H1 (cell line): ENCODE data around the gene TAS2R1. TPM values are rescaled to one million over a fixed set of nuclear protein-coding genes. Genes with fewer than 3 reads are reported as not detected.

Experiments
- CTCF ChIA-PET: fragments of 300-600 bp; sonication (Branson Sonifier 250); formaldehyde crosslinking; loops from one replicate; lab custom pipeline; 2021; ENCODE audit not compliant: partially characterized antibody; lab: Charles Lee
- POLR2A ChIA-PET: fragments of 300-600 bp; sonication (Branson Sonifier 250); formaldehyde crosslinking; loops from one replicate; lab custom pipeline; 2021; ENCODE audit warnings: inconsistent platforms; ENCODE audit not compliant: partially characterized antibody; lab: Charles Lee
- DNase-seq, 2 experiments: peaks; one replicate each; pipeline versions ENCODE4 v3.0.0 to v3.0.0-alpha.2; 2010 to 2022; ENCODE audit warnings: low spot score in 2 of 2, low read depth in 1 of 2, mixed read lengths in 1 of 2
- FAIRE-seq: peaks from 2 replicates; lab custom pipeline; 2011; peaks lifted over from hg19 to GRCh38; lab: Jason Lieb, UNC
- H2AFZ ChIP-seq: 2 replicates; pipeline ENCODE4 v1.8.1; 2012; ENCODE audit warnings: low read length, inconsistent platforms
- H2AK5ac ChIP-seq: 2 replicates; pipeline ENCODE4 v1.6.1; 2013; ENCODE audit warnings: low read depth, low read length
- H2BK120ac ChIP-seq: replicated peaks from 2 replicates; pipeline ENCODE3; 2013; ENCODE audit warnings: low read depth, low read length, inconsistent platforms
- H2BK12ac ChIP-seq: 2 replicates; pipeline ENCODE4 v1.6.1; 2013; ENCODE audit warnings: low read depth, low read length
- H2BK15ac ChIP-seq: 2 replicates; pipeline ENCODE4 v1.6.1; 2013; ENCODE audit warnings: low read length
- H2BK20ac ChIP-seq: 2 replicates; pipeline ENCODE4 v1.6.1; 2013; ENCODE audit warnings: low read length
- H2BK5ac ChIP-seq: 2 replicates; pipeline ENCODE4 v1.6.1; 2013; ENCODE audit warnings: low read depth, low read length
- H3K14ac ChIP-seq: 2 replicates; pipeline ENCODE4 v1.6.1; 2013; ENCODE audit warnings: inconsistent platforms; ENCODE audit not compliant: insufficient read length
- H3K18ac ChIP-seq: 2 replicates; pipeline ENCODE4 v1.6.1; 2013; ENCODE audit warnings: low read length; ENCODE audit errors: extremely low read depth
- H3K23ac ChIP-seq: 2 replicates; pipeline ENCODE4 v1.6.1; 2013; ENCODE audit warnings: inconsistent platforms; ENCODE audit not compliant: insufficient read length
- H3K23me2 ChIP-seq: 2 replicates; pipeline ENCODE4 v1.6.1; 2013; ENCODE audit warnings: low read depth, low read length
- H3K27ac ChIP-seq: 2 replicates; pipeline ENCODE4 v1.6.1; 2011; ENCODE audit warnings: low read depth, low read length, inconsistent platforms
- H3K27me3 ChIP-seq, 4 experiments: replicated peaks in 1 of 4; 1 replicate in 1 of 4; 2 replicates in 3 of 4; pipeline versions ENCODE4 v1.6.1 to v1.8.1; 2011 to 2013; ENCODE audit warnings: low read length in 3 of 4, mild to moderate bottlenecking in 3 of 4, inconsistent platforms in 2 of 4, mixed read lengths in 2 of 4, moderate library complexity in 1 of 4; ENCODE audit not compliant: control insufficient read depth in 3 of 4, insufficient read depth in 3 of 4; ENCODE audit errors: extremely low read depth in 1 of 4
- H3K36me3 ChIP-seq, 4 experiments: 2 replicates each; pipeline versions ENCODE4 v1.6.1 to v1.8.1; 2011 to 2013; ENCODE audit warnings: mild to moderate bottlenecking in 4 of 4, low read length in 3 of 4, moderate library complexity in 2 of 4, control low read depth in 1 of 4, inconsistent platforms in 1 of 4; ENCODE audit not compliant: insufficient read depth in 4 of 4, control insufficient read depth in 2 of 4
- H3K4ac ChIP-seq: replicated peaks from 2 replicates; pipeline ENCODE3; 2013; ENCODE audit warnings: low read length, low read depth, mixed read lengths, inconsistent platforms; ENCODE audit not compliant: insufficient read length
- H3K4me1 ChIP-seq, 4 experiments: replicated peaks in 1 of 4; 1 replicate in 1 of 4; 2 replicates in 3 of 4; pipeline versions ENCODE4 v1.6.1 to v1.8.1; 2011 to 2013; ENCODE audit warnings: low read length in 3 of 4, inconsistent platforms in 2 of 4, mixed read lengths in 1 of 4; ENCODE audit not compliant: insufficient read depth in 4 of 4, control insufficient read depth in 3 of 4
- H3K4me2 ChIP-seq, 2 experiments: 2 replicates each; pipeline versions ENCODE4 v1.6.1 to v1.8.1; 2011 to 2013; ENCODE audit warnings: low read depth in 2 of 2, low read length in 2 of 2, control low read depth in 1 of 2, inconsistent platforms in 1 of 2, mild to moderate bottlenecking in 1 of 2; ENCODE audit not compliant: insufficient read depth in 1 of 2
- H3K4me3 ChIP-seq, 4 experiments: fragments of 200-600, 300-600 bp in 1 of 4; sonication (generic), shearing (Covaris generic), sonication (Bioruptor Twin) in 1 of 4; 2 replicates each; pipeline versions ENCODE4 v1.5.1 to v1.8.1; 2011 to 2016; ENCODE audit warnings: low read length in 4 of 4, low read depth in 3 of 4, control low read depth in 2 of 4, inconsistent platforms in 2 of 4, mild to moderate bottlenecking in 2 of 4, mixed read lengths in 1 of 4, moderate library complexity in 1 of 4; ENCODE audit not compliant: insufficient read depth in 2 of 4; ENCODE audit errors: extremely low read depth in 1 of 4
- H3K56ac ChIP-seq: replicated peaks from 2 replicates; pipeline ENCODE3; 2013; ENCODE audit warnings: low read depth, mild to moderate bottlenecking, mixed read lengths, low read length, inconsistent platforms; ENCODE audit not compliant: insufficient read length
- H3K79me1 ChIP-seq: 2 replicates; pipeline ENCODE4 v1.6.1; 2013; ENCODE audit warnings: low read depth, low read length, control low read depth
- H3K79me2 ChIP-seq, 2 experiments: 2 replicates each; pipeline versions ENCODE4 v1.6.1 to v1.8.1; 2012 to 2013; ENCODE audit warnings: low read length in 2 of 2, mild to moderate bottlenecking in 2 of 2, inconsistent platforms in 1 of 2; ENCODE audit not compliant: insufficient read depth in 2 of 2, control insufficient read depth in 1 of 2
- H3K9ac ChIP-seq, 4 experiments: replicated peaks in 1 of 4; 1 replicate in 1 of 4; 2 replicates in 3 of 4; pipeline versions ENCODE4 v1.6.1 to v1.8.1; 2011 to 2013; ENCODE audit warnings: low read depth in 3 of 4, low read length in 3 of 4, control low read depth in 2 of 4, mild to moderate bottlenecking in 2 of 4, moderate library complexity in 2 of 4, inconsistent platforms in 1 of 4; ENCODE audit errors: extremely low read depth in 1 of 4
- H3K9me3 ChIP-seq, 2 experiments: 2 replicates each; pipeline versions ENCODE4 v1.6.1 to v1.8.1; 2012 to 2013; ENCODE audit warnings: mild to moderate bottlenecking in 2 of 2, moderate library complexity in 2 of 2, control low read depth in 1 of 2, inconsistent platforms in 1 of 2, low read depth in 1 of 2, low read length in 1 of 2, mixed read lengths in 1 of 2; ENCODE audit not compliant: insufficient read depth in 2 of 2
- H4K20me1 ChIP-seq, 2 experiments: replicated peaks in 1 of 2; 2 replicates each; pipeline versions ENCODE3 to v1.8.1; 2011 to 2013; ENCODE audit warnings: inconsistent platforms in 2 of 2, low read length in 2 of 2, mild to moderate bottlenecking in 1 of 2; ENCODE audit not compliant: insufficient read depth in 2 of 2, control insufficient read depth in 1 of 2
- H4K5ac ChIP-seq: 2 replicates; pipeline ENCODE4 v1.6.1; 2013; ENCODE audit warnings: low read length, low read depth, mixed read lengths, inconsistent platforms; ENCODE audit not compliant: insufficient read length
- H4K8ac ChIP-seq: 2 replicates; pipeline ENCODE4 v1.8.0; 2013; ENCODE audit warnings: mild to moderate bottlenecking, moderate library complexity, low read length, inconsistent platforms; ENCODE audit not compliant: insufficient read depth; ENCODE audit errors: extremely low read depth
- H4K91ac ChIP-seq: replicated peaks from 2 replicates; pipeline ENCODE3; 2013; ENCODE audit warnings: low read length, mixed read lengths, inconsistent platforms; ENCODE audit not compliant: insufficient read length
- CBX8 ChIP-seq: fragments of 300-800, 300-1000 bp; sonication (generic); IDR thresholded peaks from 2 replicates; pipeline ENCODE4 v1.7.1; 2016; ENCODE audit warnings: low read depth, low read length, borderline replicate concordance
- POU5F1 ChIP-seq: IDR thresholded peaks from 2 replicates; pipeline ENCODE4 v1.6.1; 2011; ENCODE audit warnings: low read depth, mild to moderate bottlenecking, low read length, moderate library complexity
- TCF12 ChIP-seq: IDR thresholded peaks from 2 replicates; pipeline ENCODE4 v1.6.1; 2011; ENCODE audit warnings: low read depth, mild to moderate bottlenecking, low read length
- WGBS, 2 experiments: shearing (Covaris generic) in 1 of 2; methylation state at CpG; one replicate each; pipeline versions ENCODE4 v1.1.6 to v1.1.7; 2013 to 2015; ENCODE audit warnings: low lambda C conversion rate in 2 of 2, mixed read lengths in 2 of 2, inconsistent platforms in 1 of 2, low coverage in 1 of 2, missing lambda C conversion rate in 1 of 2; ENCODE audit not compliant: insufficient replicate concordance in 2 of 2, insufficient coverage in 1 of 2, insufficient read length in 1 of 2; ENCODE audit errors: extremely low coverage in 1 of 2, missing lambda C conversion rate in 1 of 2; 5-methylcytosine and 5-hydroxymethylcytosine counted together
- polyA plus RNA-seq, 7 experiments: library from polyadenylated mRNA; depleted of rRNA in 3 of 7; stranded (reverse) in 5 of 7; unstranded in 2 of 7; fragments of >200 nt in 5 of 7; fragments of 200-250 nt in 2 of 7; gene quantifications; 1 replicate in 5 of 7; 2 replicates in 1 of 7; 4 replicates in 1 of 7; pipeline versions ENCODE4 v1.2.1 to v1.2.3, GENCODE V29; 2011 to 2013; ENCODE audit warnings: missing spikeins in 2 of 7, mixed read lengths in 2 of 7
- total RNA-seq: library from RNA; stranded (reverse); fragmentation: NEBNext Ultra II Directional; extraction: Animal tissue kit (Norgen Biotek cat#: 25700); gene quantifications from 2 replicates; pipeline ENCODE4 v1.2.1, GENCODE V29; 2021

Gene TAS2R1
- total and polyA plus RNA-seq, 2 of the 8 experiments (the other 6 are each of a cell fraction or from before 2014, with no cell fraction given) = not detected

DNA sequence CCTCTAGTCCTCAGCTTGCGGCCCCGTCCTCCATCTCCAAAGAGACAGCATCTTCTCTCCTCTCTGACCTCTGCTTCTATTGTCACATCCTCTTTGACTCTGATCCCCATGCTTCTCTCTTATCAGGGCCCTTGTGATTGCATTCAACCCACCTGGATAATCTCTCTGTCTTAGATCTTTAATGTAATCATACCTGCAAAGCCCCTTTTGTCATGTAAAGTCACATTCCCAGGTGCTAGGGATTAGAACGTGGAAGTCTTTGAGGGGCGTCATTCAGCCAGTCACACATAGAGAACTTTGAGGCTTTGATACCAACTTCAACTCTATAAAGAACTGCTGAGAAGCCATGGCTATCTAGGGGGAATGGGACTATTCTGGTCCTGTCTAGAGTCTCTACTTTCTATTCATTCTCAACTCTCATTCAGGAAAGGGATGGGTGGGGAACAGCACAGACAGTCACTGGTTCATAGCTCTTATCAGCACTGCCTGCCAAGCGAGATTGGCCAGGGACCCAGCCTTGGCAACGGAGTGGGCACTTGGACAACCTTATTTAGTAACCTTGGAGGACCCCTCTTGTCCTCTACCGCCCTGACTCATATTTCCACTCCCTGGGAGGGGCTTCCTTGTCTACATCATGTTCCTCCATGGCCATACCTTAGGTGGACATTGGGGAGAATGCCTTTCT, 29.0 kb downstream of the TAS2R1 start:
- no peak overlapping the region for H2BK15ac ChIP-seq
- DNase-seq = no peak
- TF ChIP-seq TCF12 (peak; percentile 88), CBX8 (no peak), POU5F1 (peak; percentile 52; the same call in 1 of the 2 replicates)
- H3K27ac ChIP-seq = no peak overlapping the region
- H3K27me3 ChIP-seq = no peaks in the 10 kb centered on the region
- H3K14ac ChIP-seq = no peak overlapping the region
- H2BK120ac ChIP-seq = no peak overlapping the region
- no peaks in the 10 kb centered on the region for H3K79me2 ChIP-seq
- no peak for FAIRE-seq
- no peaks in the 10 kb centered on the region for H4K20me1 ChIP-seq
- H3K79me1 ChIP-seq = no peaks in the 10 kb centered on the region
- no peak overlapping the region for H4K91ac ChIP-seq
- H3K36me3 ChIP-seq = no peaks in the 10 kb centered on the region
- no peak overlapping the region for H3K4me2 ChIP-seq
- no peak overlapping the region for H4K8ac ChIP-seq
- no peak overlapping the region for H2BK20ac ChIP-seq
- H2AK5ac ChIP-seq = no peak overlapping the region
- no peak overlapping the region for H2AFZ ChIP-seq
- H4K5ac ChIP-seq = no peak overlapping the region
- H3K56ac ChIP-seq = no peak overlapping the region
- no peaks in the 10 kb centered on the region for H3K9me3 ChIP-seq
- H2BK12ac ChIP-seq = no peak overlapping the region
- 84% methylated on average over 7 of the region's 7 CpGs; no CpG with 5 or more reads in 1 of the 2 experiments for WGBS, 2 experiments
- H3K4me1 ChIP-seq = peaks cover 0 to 3% (median 1%) of the 10 kb centered on the region in 4 experiments; a peak in 3 of 7 replicates
- no peak overlapping the region for H3K23ac ChIP-seq
- no peak overlapping the region for H3K4me3 ChIP-seq
- H3K23me2 ChIP-seq = no peaks in the 10 kb centered on the region
- H3K18ac ChIP-seq = no peak overlapping the region
- H3K4ac ChIP-seq = no peak overlapping the region
- ChIA-PET POLR2A (no interaction called here), CTCF (no interaction called here)
- no peak overlapping the region for H3K9ac ChIP-seq
- no peak overlapping the region for H2BK5ac ChIP-seq
